ENCODE data around the gene FURIN. TPM values are rescaled to one million over a fixed set of nuclear protein-coding genes. Genes with fewer than 3 reads are reported as not detected.
A peak's percentile ranks its signal among the peaks of the same experiment; 100 is the strongest.

The FURIN gene
- polyA plus RNA-seq, 2 of the 4 experiments (the other 2 are of a cell fraction) = 16.8 to 33.3 TPM

DNA sequence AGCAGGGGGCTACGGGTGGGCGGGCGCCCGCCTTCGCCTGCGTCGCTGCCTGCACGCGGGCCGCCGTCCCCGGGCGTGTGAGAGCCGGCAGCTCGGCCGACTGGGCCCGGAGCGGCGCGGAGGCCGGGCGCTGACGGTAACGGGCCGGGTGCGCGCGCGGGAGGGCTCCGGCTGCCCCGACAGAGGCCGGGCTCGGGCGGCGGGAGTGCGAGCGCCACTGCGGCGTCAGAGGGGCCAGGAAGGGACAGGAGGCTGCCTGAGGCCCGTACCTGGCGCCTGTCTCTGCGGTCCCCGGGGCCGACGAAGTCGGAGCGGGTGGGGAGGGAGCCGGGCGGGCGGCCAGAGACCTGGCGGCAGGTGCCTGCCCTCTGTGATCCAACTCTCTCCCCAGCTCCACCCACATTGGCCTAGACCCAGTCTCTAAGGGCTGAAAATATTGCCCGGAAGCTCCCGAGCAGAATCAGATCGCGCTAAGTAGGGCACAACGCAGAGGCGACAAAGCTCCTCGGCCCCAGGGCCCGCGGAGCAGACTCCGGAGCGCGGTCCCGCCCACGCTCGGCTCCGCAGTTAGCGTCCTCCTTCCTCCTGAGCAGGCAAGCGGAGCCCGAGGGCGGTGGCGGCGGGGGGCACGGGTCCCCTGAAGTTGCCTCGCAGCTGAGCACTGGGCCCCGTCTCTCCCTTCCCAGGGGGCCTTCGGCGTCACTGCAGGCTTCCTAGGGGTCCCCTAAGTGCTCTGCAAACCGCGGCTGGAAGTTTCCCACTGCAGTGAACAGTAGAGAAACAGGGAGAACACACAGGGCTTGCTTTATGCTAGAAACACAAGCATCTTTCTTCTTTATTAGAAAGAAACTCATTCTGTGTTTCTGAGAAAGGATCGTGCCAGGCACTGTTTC, 34.7 kb downstream of the FURIN start, which contains the start of gene MAN2A2:
TSS of gene MAN2A2 (plus strand) at position 463 of the 893 bp plus-strand sequence. CDS start 906 bp downstream, outside the sequence.
- DNase-seq (ENCODE audit: low read depth in 1 of 2, low spot score in 1 of 2) (peak; percentile 38 to 62), FAIRE-seq (no peak)
- H3K27ac ChIP-seq = peak within 1 kb of the TSS; percentile 88

DNA sequence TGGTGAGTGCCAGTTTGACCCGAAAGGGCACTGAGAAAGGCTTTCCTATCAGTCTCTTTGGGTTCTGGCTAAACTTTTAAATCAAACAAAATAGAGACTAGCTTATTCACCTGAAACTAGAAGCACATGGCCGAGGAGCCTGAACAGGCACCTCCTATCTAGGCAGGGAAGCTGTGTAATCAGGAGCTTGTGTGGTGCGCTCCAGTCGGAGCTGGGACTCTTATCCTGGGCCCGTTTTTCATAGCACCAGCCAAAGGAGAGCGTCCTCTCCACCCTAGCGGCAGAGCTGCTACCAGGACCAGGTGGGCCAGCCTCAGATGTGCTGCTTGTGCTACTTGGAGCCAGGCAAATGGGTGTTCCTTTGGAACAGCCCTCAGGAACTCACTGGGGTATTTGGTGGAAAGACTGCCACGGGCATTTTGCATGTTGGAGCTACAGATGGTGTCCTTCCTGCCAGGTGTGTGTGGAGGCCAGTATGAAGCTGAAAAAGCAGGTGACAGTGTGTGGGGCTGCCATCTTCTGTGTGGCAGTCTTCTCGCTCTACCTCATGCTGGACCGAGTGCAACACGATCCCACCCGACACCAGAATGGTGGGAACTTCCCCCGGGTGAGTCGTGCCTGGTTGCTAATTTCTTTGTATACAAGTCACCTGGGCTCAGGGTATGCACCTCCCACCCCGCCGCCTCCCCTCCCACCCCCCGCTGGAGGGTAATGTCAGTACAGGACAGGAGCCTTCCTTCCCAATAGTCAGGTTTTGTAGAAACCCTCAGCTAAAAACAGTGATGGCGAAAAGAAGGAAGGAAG, 35.5 kb downstream of the FURIN start:
- TF ChIP-seq, protein P1, sequence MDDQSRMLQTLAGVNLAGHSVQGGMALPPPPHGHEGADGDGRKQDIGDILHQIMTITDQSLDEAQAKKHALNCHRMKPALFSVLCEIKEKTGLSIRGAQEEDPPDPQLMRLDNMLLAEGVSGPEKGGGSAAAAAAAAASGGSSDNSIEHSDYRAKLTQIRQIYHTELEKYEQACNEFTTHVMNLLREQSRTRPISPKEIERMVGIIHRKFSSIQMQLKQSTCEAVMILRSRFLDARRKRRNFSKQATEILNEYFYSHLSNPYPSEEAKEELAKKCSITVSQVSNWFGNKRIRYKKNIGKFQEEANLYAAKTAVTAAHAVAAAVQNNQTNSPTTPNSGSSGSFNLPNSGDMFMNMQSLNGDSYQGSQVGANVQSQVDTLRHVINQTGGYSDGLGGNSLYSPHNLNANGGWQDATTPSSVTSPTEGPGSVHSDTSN (IDR thresholded peaks at IDR 0.05) = no peak
- TF ChIP-seq EHF (CRISPR knock-in tag; IDR thresholded peaks at IDR 0.05) (no peak), CHD2 (IDR thresholded peaks at IDR 0.05; ENCODE audit: low read length, partially characterized antibody) (no peak)
- TF ChIP-seq, protein P2, sequence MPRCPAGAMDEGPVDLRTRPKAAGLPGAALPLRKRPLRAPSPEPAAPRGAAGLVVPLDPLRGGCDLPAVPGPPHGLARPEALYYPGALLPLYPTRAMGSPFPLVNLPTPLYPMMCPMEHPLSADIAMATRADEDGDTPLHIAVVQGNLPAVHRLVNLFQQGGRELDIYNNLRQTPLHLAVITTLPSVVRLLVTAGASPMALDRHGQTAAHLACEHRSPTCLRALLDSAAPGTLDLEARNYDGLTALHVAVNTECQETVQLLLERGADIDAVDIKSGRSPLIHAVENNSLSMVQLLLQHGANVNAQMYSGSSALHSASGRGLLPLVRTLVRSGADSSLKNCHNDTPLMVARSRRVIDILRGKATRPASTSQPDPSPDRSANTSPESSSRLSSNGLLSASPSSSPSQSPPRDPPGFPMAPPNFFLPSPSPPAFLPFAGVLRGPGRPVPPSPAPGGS (IDR thresholded peaks at IDR 0.05) = no peak
- ATAC-seq (peak; percentile 7 to 30; a peak in 3 of 6 replicates), DNase-seq (ENCODE audit: low read depth in 1 of 2, low spot score in 1 of 2) (peak; percentile 30 to 46), FAIRE-seq (no peak)
- peak overlapping the region; percentile 88 for H3K27ac ChIP-seq
- WGBS (ENCODE audit: missing lambda C conversion rate) = 85% methylated on average over 17 of the region's 18 CpGs
- H3K9me3 ChIP-seq = no peaks in the 10 kb centered on the region
- H3K4me3 ChIP-seq = peak overlapping the region; percentile 81
- ChIA-PET POLR2A (interaction anchor here (1.0 to 2.2 kb wide), 2 partner anchors 26 to 28 kb away, joined by 5 to 14 read pairs; partner anchors contain the start of gene HDDC3), CTCF (interaction anchor here (0.5 to 16.8 kb wide), 15 partner anchors 11 to 552 kb away, joined by 3 to 326 read pairs (median 7); partner anchors contain the start of genes FES, HDDC3, UNC45A and ZNF774)
- peaks cover 14% of the 10 kb centered on the region for H3K4me1 ChIP-seq
- H3K4me2 ChIP-seq = peak overlapping the region; percentile 99

More for the DNA sequence above, 34.7 kb downstream of the FURIN start, which contains the start of gene MAN2A2:
- Histone ChIP-seq H3K4me1 (peaks cover 14% of the 10 kb centered on the region), H3K9me3 (no peaks in the 10 kb centered on the region), H3K4me2 (peak within 1 kb of the TSS; percentile 99), H3K4me3 (peak within 1 kb of the TSS; percentile 81)
- ChIA-PET CTCF (interaction anchor here (0.5 to 16.8 kb wide), 30 partner anchors 10 to 551 kb away, joined by 3 to 326 read pairs (median 4); partner anchors contain the start of genes FES, FURIN, HDDC3 and UNC45A), POLR2A (interaction anchor here (1.0 to 2.2 kb wide), 7 partner anchors 26 to 515 kb away, joined by 3 to 14 read pairs (median 4); partner anchors contain the start of genes HDDC3 and IQGAP1)
- ATAC-seq = peak; percentile 65 to 71
- TF ChIP-seq RFX5 (IDR thresholded peaks at IDR 0.05) (no peak), JUN (IDR thresholded peaks at IDR 0.05) (peak; percentile 17 to 43; a peak in 1 of 5 replicates), ZNF302 (CRISPR knock-in tag; IDR thresholded peaks at IDR 0.05) (no peak)
- TF ChIP-seq, protein P2 (IDR thresholded peaks at IDR 0.05) = no peak
- WGBS (ENCODE audit: missing lambda C conversion rate) = 4% methylated on average over 36 of the region's 81 CpGs

DNA sequence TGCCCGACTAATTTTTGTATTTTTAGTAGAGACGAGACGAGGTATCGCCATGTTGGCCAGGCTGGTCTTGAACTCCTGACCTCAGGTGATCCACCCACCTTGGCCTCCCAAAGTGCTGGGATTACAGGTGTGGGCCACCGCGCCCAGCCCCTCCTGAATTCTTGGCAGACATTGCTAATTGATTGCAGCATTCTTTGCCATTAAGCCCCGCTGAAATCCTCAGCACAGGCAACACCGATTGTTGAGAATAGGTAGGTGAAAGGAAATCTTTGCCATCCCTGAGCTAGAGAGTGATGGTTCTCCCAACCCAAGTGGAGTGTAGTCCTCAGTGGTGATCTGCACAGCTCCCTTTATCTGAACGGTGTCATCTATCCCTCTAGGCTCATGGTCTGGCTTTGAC, 36.4 kb downstream of the FURIN start:
- Histone ChIP-seq H3K4me1 (peaks cover 14% of the 10 kb centered on the region), H3K9me3 (no peaks in the 10 kb centered on the region), H3K4me2 (no peak overlapping the region), H3K27ac (no peak overlapping the region), H3K4me3 (no peak overlapping the region)
- ATAC-seq = no peak
- 93% methylated on average over 9 of the region's 9 CpGs for WGBS (ENCODE audit: missing lambda C conversion rate)
- ChIA-PET CTCF (interaction anchor here (0.9 to 16.8 kb wide), 11 partner anchors 8 to 368 kb away, joined by 3 to 326 read pairs (median 7); partner anchors contain the start of genes FES, HDDC3 and UNC45A), POLR2A (no interaction called here)
- FAIRE-seq = no peak
- DNase-seq (ENCODE audit: low read depth in 1 of 2, low spot score in 1 of 2) = no peak
- TF ChIP-seq RAD21 (conservative IDR thresholded peaks at IDR 0.05 in 1 of 2, IDR thresholded peaks at IDR 0.05 in 1 of 2) (no peak), NPAS2 (CRISPR knock-in tag; IDR thresholded peaks at IDR 0.05; ENCODE audit: borderline replicate concordance) (no peak), HOXA7 (CRISPR knock-in tag; IDR thresholded peaks at IDR 0.05) (no peak), FOSB (CRISPR knock-in tag; IDR thresholded peaks at IDR 0.05) (no peak), BHLHE40 (IDR thresholded peaks at IDR 0.05; ENCODE audit: low read depth, low read length) (no peak), ZNF302 (CRISPR knock-in tag; IDR thresholded peaks at IDR 0.05) (no peak), MYC (IDR thresholded peaks at IDR 0.05; ENCODE audit: borderline replicate concordance, low read length) (no peak), FOXS1 (CRISPR knock-in tag; IDR thresholded peaks at IDR 0.05) (no peak), SMC3 (IDR thresholded peaks at IDR 0.05) (no peak), RNF2 (IDR thresholded peaks at IDR 0.05; ENCODE audit: borderline replicate concordance, low read depth) (no peak)
- TF ChIP-seq, protein P3, sequence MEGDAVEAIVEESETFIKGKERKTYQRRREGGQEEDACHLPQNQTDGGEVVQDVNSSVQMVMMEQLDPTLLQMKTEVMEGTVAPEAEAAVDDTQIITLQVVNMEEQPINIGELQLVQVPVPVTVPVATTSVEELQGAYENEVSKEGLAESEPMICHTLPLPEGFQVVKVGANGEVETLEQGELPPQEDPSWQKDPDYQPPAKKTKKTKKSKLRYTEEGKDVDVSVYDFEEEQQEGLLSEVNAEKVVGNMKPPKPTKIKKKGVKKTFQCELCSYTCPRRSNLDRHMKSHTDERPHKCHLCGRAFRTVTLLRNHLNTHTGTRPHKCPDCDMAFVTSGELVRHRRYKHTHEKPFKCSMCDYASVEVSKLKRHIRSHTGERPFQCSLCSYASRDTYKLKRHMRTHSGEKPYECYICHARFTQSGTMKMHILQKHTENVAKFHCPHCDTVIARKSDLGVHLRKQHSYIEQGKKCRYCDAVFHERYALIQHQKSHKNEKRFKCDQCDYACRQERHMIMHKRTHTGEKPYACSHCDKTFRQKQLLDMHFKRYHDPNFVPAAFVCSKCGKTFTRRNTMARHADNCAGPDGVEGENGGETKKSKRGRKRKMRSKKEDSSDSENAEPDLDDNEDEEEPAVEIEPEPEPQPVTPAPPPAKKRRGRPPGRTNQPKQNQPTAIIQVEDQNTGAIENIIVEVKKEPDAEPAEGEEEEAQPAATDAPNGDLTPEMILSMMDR (IDR thresholded peaks at IDR 0.05) = no peak
